A673 (cell line): Measurements from ENCODE around the gene TGM4.

Experiments
- CTCF ChIP-seq: fragments of 300-800, 200-600 bp; sonication (generic); conservative IDR thresholded peaks from 2 replicates; pipeline ENCODE4 v1.5.1; 2017; ENCODE audit warnings: low read depth, mild to moderate bottlenecking, antibody characterized with exemption, low read length, moderate library complexity, mixed read lengths
- EZH2 ChIP-seq: fragments of 200-600 bp; sonication (generic); IDR thresholded peaks from 2 replicates; pipeline ENCODE4 v1.6.1; 2017; ENCODE audit warnings: borderline replicate concordance, low read depth, mild to moderate bottlenecking, mixed read lengths, antibody characterized with exemption, low read length; ENCODE audit not compliant: poor library complexity, severe bottlenecking

GRCh38 chr3:44923632-44924456, 49.4 kb downstream of the TGM4 start:
- TF ChIP-seq CTCF (no peak), EZH2 (no peak)
